NK-92 (cell line): ENCODE results near the gene SH3BP1.
"Not testable (repeated sequence)": the region's sequence is repeated elsewhere in the genome, so short reads cannot be mapped to it uniquely, and the experiment has no call there.

Experiments
- DNase-seq: peaks from one replicate; lab custom pipeline; 2025; ENCODE audit not compliant: unreplicated experiment; lab: John Stamatoyannopoulos, UW

Gene SH3BP1

GRCh38 chr22:37639070-37639760 is at the start of gene SH3BP1:
TSS of gene SH3BP1 (plus strand) at chr22:37639669. CDS start at chr22:37639788, 119 bp downstream.
- no peak for DNase-seq

GRCh38 chr22:37591081-37591480 is 48.4 kb upstream of the SH3BP1 start:
- not testable (repeated sequence) for DNase-seq

- no peak for DNase-seq
Observed at GRCh38 chr22:37591823-37592404, 47.6 kb upstream of the SH3BP1 start.

- no peak for DNase-seq
Observed at GRCh38 chr22:37594237-37594636, 45.2 kb upstream of the SH3BP1 start.

GRCh38 chr22:37599153-37599552 is 40.3 kb upstream of the SH3BP1 start:
- no peak for DNase-seq

GRCh38 chr22:37601203-37601539 is 38.3 kb upstream of the SH3BP1 start:
- DNase-seq, result no peak

- DNase-seq, result no peak
Observed at GRCh38 chr22:37601540-37602442, 37.7 kb upstream of the SH3BP1 start.

- not testable (repeated sequence) for DNase-seq
Observed at GRCh38 chr22:37602546-37603277, 36.8 kb upstream of the SH3BP1 start.

GRCh38 chr22:37604074-37604473 is 35.4 kb upstream of the SH3BP1 start:
- DNase-seq, result no peak

- no peak for DNase-seq
Observed at GRCh38 chr22:37604875-37605274, 34.6 kb upstream of the SH3BP1 start.

GRCh38 chr22:37607010-37607934 is 32.2 kb upstream of the SH3BP1 start:
- DNase-seq, result peak; percentile 37

GRCh38 chr22:37607935-37608476 is 31.5 kb upstream of the SH3BP1 start:
- DNase-seq, result no peak

GRCh38 chr22:37608477-37609239 is 30.8 kb upstream of the SH3BP1 start, which contains the start of gene GGA1:
TSS of gene GGA1 (plus strand) at chr22:37608834. CDS start at chr22:37608861, 27 bp downstream.
- peak; percentile 83 for DNase-seq

GRCh38 chr22:37609240-37610152 is 30.0 kb upstream of the SH3BP1 start:
- no peak for DNase-seq

- not testable (repeated sequence) for DNase-seq
Observed at GRCh38 chr22:37610153-37610475, 29.4 kb upstream of the SH3BP1 start.

GRCh38 chr22:37610480-37611129 is 28.9 kb upstream of the SH3BP1 start:
- no peak for DNase-seq

- no peak for DNase-seq
Observed at GRCh38 chr22:37611207-37611606, 28.3 kb upstream of the SH3BP1 start.
